ENCODE measurements around the gene TGFBR3. TPM values are rescaled to one million over a fixed set of nuclear protein-coding genes. Genes with fewer than 3 reads are reported as not detected.
A peak's percentile ranks its signal among the peaks of the same experiment; 100 is the strongest.

TGFBR3 gene
- total and polyA plus RNA-seq, 2 experiments from 2014 or later = 46.8 to 68.3 TPM

- Histone ChIP-seq H2AFZ (no peak overlapping the region), H3K36me3 (replicated peaks; ENCODE audit: insufficient read depth, low read depth) (no peaks in the 10 kb centered on the region), H3K27me3 (no peaks in the 10 kb centered on the region), H3K4me3 (no peak overlapping the region), H3K27ac (peak overlapping the region; percentile 73), H3K4me2 (peak overlapping the region; percentile 63), H3K79me2 (peaks cover 50% of the 10 kb centered on the region), H3K9me3 (ENCODE audit: low read depth) (no peaks in the 10 kb centered on the region), H3K4me1 (ENCODE audit: insufficient read depth) (peaks cover 34% of the 10 kb centered on the region), H3K9me2 (replicated peaks; ENCODE audit: insufficient read depth) (no peaks in the 10 kb centered on the region), H4K20me1 (ENCODE audit: insufficient read depth, poor library complexity, severe bottlenecking) (no peaks in the 10 kb centered on the region)
- TF ChIP-seq EZH2 (IDR thresholded peaks at IDR 0.05; ENCODE audit: borderline replicate concordance) (no peak), EZH2phosphoT487 (IDR thresholded peaks at IDR 0.05; ENCODE audit: low read depth, severe bottlenecking, unreplicated experiment) (no peak)
- TF ChIP-seq, protein P1, sequence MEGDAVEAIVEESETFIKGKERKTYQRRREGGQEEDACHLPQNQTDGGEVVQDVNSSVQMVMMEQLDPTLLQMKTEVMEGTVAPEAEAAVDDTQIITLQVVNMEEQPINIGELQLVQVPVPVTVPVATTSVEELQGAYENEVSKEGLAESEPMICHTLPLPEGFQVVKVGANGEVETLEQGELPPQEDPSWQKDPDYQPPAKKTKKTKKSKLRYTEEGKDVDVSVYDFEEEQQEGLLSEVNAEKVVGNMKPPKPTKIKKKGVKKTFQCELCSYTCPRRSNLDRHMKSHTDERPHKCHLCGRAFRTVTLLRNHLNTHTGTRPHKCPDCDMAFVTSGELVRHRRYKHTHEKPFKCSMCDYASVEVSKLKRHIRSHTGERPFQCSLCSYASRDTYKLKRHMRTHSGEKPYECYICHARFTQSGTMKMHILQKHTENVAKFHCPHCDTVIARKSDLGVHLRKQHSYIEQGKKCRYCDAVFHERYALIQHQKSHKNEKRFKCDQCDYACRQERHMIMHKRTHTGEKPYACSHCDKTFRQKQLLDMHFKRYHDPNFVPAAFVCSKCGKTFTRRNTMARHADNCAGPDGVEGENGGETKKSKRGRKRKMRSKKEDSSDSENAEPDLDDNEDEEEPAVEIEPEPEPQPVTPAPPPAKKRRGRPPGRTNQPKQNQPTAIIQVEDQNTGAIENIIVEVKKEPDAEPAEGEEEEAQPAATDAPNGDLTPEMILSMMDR (IDR thresholded peaks at IDR 0.05; ENCODE audit: poor library complexity) = no peak
- WGBS (ENCODE audit: low lambda C conversion rate, missing lambda C conversion rate) = 30% methylated on average over 12 of the region's 12 CpGs
- peak; percentile 57 for DNase-seq (ENCODE audit: low spot score)
These were observed 58.3 kb downstream of the TGFBR3 start for GRCh38 chr1:91827459-91828321.

GRCh38 chr1:91827087-91827458 lies 58.9 kb downstream of the TGFBR3 start:
- no peaks in the 10 kb centered on the region for H4K20me1 ChIP-seq (ENCODE audit: insufficient read depth, poor library complexity, severe bottlenecking)
- no peak overlapping the region for H3K4me3 ChIP-seq
- no peaks in the 10 kb centered on the region for H3K9me3 ChIP-seq (ENCODE audit: low read depth)
- no peaks in the 10 kb centered on the region for H3K36me3 ChIP-seq (replicated peaks; ENCODE audit: insufficient read depth, low read depth)
- no peak overlapping the region for H2AFZ ChIP-seq
- 60% methylated on average over 9 of the region's 9 CpGs for WGBS (ENCODE audit: low lambda C conversion rate, missing lambda C conversion rate)
- H3K27me3 ChIP-seq = no peaks in the 10 kb centered on the region
- peak overlapping the region; percentile 73 for H3K27ac ChIP-seq
- H3K79me2 ChIP-seq = peaks cover 49% of the 10 kb centered on the region
- peaks cover 34% of the 10 kb centered on the region for H3K4me1 ChIP-seq (ENCODE audit: insufficient read depth)
- H3K9me2 ChIP-seq (replicated peaks; ENCODE audit: insufficient read depth) = no peaks in the 10 kb centered on the region
- DNase-seq (ENCODE audit: low spot score) = peak; percentile 61
- TF ChIP-seq EZH2phosphoT487 (IDR thresholded peaks at IDR 0.05; ENCODE audit: low read depth, severe bottlenecking, unreplicated experiment) = no peak
- TF ChIP-seq, protein P1 (IDR thresholded peaks at IDR 0.05; ENCODE audit: poor library complexity) = no peak
- no peak for TF ChIP-seq EZH2 (IDR thresholded peaks at IDR 0.05; ENCODE audit: borderline replicate concordance)
- H3K4me2 ChIP-seq = peak overlapping the region; percentile 63

DNA sequence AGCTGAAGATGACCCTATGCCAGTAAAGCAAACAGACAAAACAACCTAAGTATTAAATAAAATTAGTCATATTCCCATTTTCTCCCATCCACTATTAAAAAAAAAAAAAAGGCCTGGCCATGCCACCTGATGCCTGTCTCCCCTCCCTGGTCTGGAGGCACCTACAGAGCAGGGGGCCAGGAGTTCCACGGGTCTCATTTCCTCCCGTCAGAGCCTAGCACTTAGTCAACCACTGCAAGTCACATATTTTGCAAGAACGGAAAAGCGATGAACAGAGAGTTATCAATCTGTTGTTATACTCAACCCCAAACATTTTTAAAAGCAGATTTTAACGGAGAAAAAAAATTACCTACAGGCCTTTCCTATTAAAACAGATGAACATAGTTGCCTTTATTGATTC lies 59.3 kb downstream of the TGFBR3 start:
- no peak overlapping the region for H3K4me3 ChIP-seq
- H3K36me3 ChIP-seq (replicated peaks; ENCODE audit: insufficient read depth, low read depth) = no peaks in the 10 kb centered on the region
- H3K79me2 ChIP-seq = peaks cover 52% of the 10 kb centered on the region
- peak overlapping the region; percentile 63 for H3K4me2 ChIP-seq
- peaks cover 33% of the 10 kb centered on the region for H3K4me1 ChIP-seq (ENCODE audit: insufficient read depth)
- no peaks in the 10 kb centered on the region for H4K20me1 ChIP-seq (ENCODE audit: insufficient read depth, poor library complexity, severe bottlenecking)
- no peaks in the 10 kb centered on the region for H3K9me3 ChIP-seq (ENCODE audit: low read depth)
- no peaks in the 10 kb centered on the region for H3K27me3 ChIP-seq
- no peaks in the 10 kb centered on the region for H3K9me2 ChIP-seq (replicated peaks; ENCODE audit: insufficient read depth)
- H2AFZ ChIP-seq = no peak overlapping the region
- no peak for DNase-seq (ENCODE audit: low spot score)
- WGBS (ENCODE audit: low lambda C conversion rate, missing lambda C conversion rate) = 81% methylated on average over 5 of the region's 5 CpGs
- no peak for TF ChIP-seq EZH2phosphoT487 (IDR thresholded peaks at IDR 0.05; ENCODE audit: low read depth, severe bottlenecking, unreplicated experiment)
- peak overlapping the region; percentile 73 for H3K27ac ChIP-seq

DNA sequence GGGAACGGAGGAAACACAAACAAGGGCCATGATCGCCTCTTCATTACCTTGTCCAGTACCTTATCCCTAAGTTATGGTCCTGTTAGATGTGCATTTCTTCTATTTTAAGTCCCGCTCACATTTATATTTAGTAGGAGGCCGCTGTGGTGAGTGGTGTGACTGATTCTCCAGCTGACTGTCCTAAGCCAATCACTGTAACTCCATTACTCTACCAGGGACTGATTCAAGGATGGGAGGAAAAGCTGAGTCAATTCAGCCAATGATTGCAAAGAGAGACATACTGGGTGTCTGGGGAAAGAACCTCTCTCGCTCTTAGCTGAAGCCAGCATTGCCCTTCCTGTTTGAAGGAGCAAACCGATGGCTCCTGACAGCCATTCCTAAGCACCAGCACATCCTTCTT lies 59.7 kb downstream of the TGFBR3 start:
- TF ChIP-seq EZH2phosphoT487 (IDR thresholded peaks at IDR 0.05; ENCODE audit: low read depth, severe bottlenecking, unreplicated experiment) = no peak
- TF ChIP-seq, protein P1 (IDR thresholded peaks at IDR 0.05; ENCODE audit: poor library complexity) = no peak
- no peak for TF ChIP-seq EZH2 (IDR thresholded peaks at IDR 0.05; ENCODE audit: borderline replicate concordance)
- Histone ChIP-seq H3K9me2 (replicated peaks; ENCODE audit: insufficient read depth) (no peaks in the 10 kb centered on the region), H4K20me1 (ENCODE audit: insufficient read depth, poor library complexity, severe bottlenecking) (no peaks in the 10 kb centered on the region), H3K4me2 (no peak overlapping the region), H3K36me3 (replicated peaks; ENCODE audit: insufficient read depth, low read depth) (no peaks in the 10 kb centered on the region), H3K4me3 (no peak overlapping the region), H3K4me1 (ENCODE audit: insufficient read depth) (peaks cover 29% of the 10 kb centered on the region), H3K79me2 (peaks cover 54% of the 10 kb centered on the region), H2AFZ (no peak overlapping the region), H3K9me3 (ENCODE audit: low read depth) (no peaks in the 10 kb centered on the region), H3K27ac (peak overlapping the region; percentile 73), H3K27me3 (no peaks in the 10 kb centered on the region)
- 93% methylated on average over 6 of the region's 6 CpGs for WGBS (ENCODE audit: low lambda C conversion rate, missing lambda C conversion rate)
- no peak for DNase-seq (ENCODE audit: low spot score)
